Endodermal cell (in vitro differentiated cells): Measurements from ENCODE around the gene CEP128. TPM values are rescaled to one million over a fixed set of nuclear protein-coding genes. Genes with fewer than 3 reads are reported as not detected.

Experiments
- DNase-seq: peaks from one replicate; pipeline ENCODE4 v3.0.0-alpha.2; 2017
- H3K27ac ChIP-seq: 2 replicates; pipeline ENCODE4 v1.5.1; 2013; ENCODE audit warnings: mild to moderate bottlenecking, low read depth, low read length, moderate library complexity
- H3K27me3 ChIP-seq: 2 replicates; pipeline ENCODE4 v1.6.1; 2013; ENCODE audit warnings: mild to moderate bottlenecking, low read length, moderate library complexity; ENCODE audit not compliant: insufficient read depth, control insufficient read depth, poor library complexity, severe bottlenecking
- H3K36me3 ChIP-seq: 2 replicates; pipeline ENCODE4 v1.7.0; 2013; ENCODE audit warnings: mild to moderate bottlenecking, low read length, moderate library complexity; ENCODE audit not compliant: control insufficient read depth, insufficient read depth
- H3K4me1 ChIP-seq: one replicate; pipeline ENCODE4 v1.7.0; 2013; ENCODE audit warnings: low read length; ENCODE audit not compliant: control insufficient read depth, insufficient read depth
- H3K4me3 ChIP-seq: 2 replicates; pipeline ENCODE4 v1.5.1; 2013; ENCODE audit warnings: mild to moderate bottlenecking, low read length, moderate library complexity
- H3K9ac ChIP-seq: 2 replicates; pipeline ENCODE4 v1.6.1; 2013; ENCODE audit warnings: mild to moderate bottlenecking, low read length, moderate library complexity; ENCODE audit not compliant: poor library complexity, severe bottlenecking; ENCODE audit errors: extremely low read depth
- H3K9me3 ChIP-seq: 2 replicates; pipeline ENCODE4 v1.6.1; 2013; ENCODE audit warnings: mild to moderate bottlenecking, low read length, moderate library complexity; ENCODE audit not compliant: control insufficient read depth
- H3K27ac Mint-ChIP-seq: 2 replicates; pipeline ENCODE4 v1.8.0; 2020; ENCODE audit warnings: mixed read lengths
- H3K27me3 Mint-ChIP-seq: 2 replicates; pipeline ENCODE4 v1.8.0; 2021; ENCODE audit warnings: mild to moderate bottlenecking, mixed read lengths; ENCODE audit not compliant: insufficient read depth
- H3K36me3 Mint-ChIP-seq: 2 replicates; pipeline ENCODE4 v1.8.0; 2020; ENCODE audit warnings: low read depth, mixed read lengths
- H3K4me1 Mint-ChIP-seq: 2 replicates; pipeline ENCODE4 v1.8.0; 2020; ENCODE audit warnings: mixed read lengths
- H3K4me3 Mint-ChIP-seq: 2 replicates; pipeline ENCODE4 v1.8.0; 2020; ENCODE audit warnings: mild to moderate bottlenecking, moderate library complexity, mixed read lengths
- H3K9me3 Mint-ChIP-seq: 2 replicates; pipeline ENCODE4 v1.8.0; 2020; ENCODE audit warnings: mild to moderate bottlenecking, mixed read lengths
- CTCF ChIP-seq: fragments of 200-600 bp; sonication (generic); conservative IDR thresholded peaks from 2 replicates; pipeline ENCODE4 v1.5.0; 2021; ENCODE audit warnings: antibody characterized with exemption, mild to moderate bottlenecking
- WGBS, 2 experiments: methylation state at CpG; one replicate each; pipeline versions ENCODE4 v1.1.5 to v1.1.7; 2013; ENCODE audit warnings: missing lambda C conversion rate in 2 of 2, mixed read lengths in 1 of 2; ENCODE audit not compliant: insufficient coverage in 1 of 2, insufficient read length in 1 of 2; 5-methylcytosine and 5-hydroxymethylcytosine counted together
- total RNA-seq, 2 donors: library from RNA; stranded (reverse); fragmentation: NEBNext Ultra II Directional in 1 of 2; extraction: Animal tissue kit (Norgen Biotek cat#: 25700) in 1 of 2; gene quantifications; 2 replicates in 1 of 2; 3 replicates in 1 of 2; pipeline ENCODE4 v1.2.1, GENCODE V29; 2021

The CEP128 gene
- total RNA-seq, 2 donors from 2014 or later: 21.6 to 29.0 TPM

- Histone ChIP-seq H3K9me3 (no peaks in the 10 kb centered on the region), H3K36me3 (no peaks in the 10 kb centered on the region), H3K4me1 (no peaks in the 10 kb centered on the region), H3K9ac (no peak overlapping the region), H3K4me3 (no peak overlapping the region), H3K27ac (no peak overlapping the region), H3K27me3 (no peaks in the 10 kb centered on the region)
- no peak overlapping the region for H3K4me3 Mint-ChIP-seq
- H3K4me1 Mint-ChIP-seq: peaks cover 4% of the 10 kb centered on the region
- H3K27me3 Mint-ChIP-seq: peaks cover 4% of the 10 kb centered on the region
- H3K9me3 Mint-ChIP-seq: no peaks in the 10 kb centered on the region
- H3K27ac Mint-ChIP-seq: no peak overlapping the region
- TF ChIP-seq CTCF: no peak
- DNase-seq: no peak
- no peaks in the 10 kb centered on the region for H3K36me3 Mint-ChIP-seq
- WGBS, 2 experiments: 94% methylated on average over 5 of the region's 5 CpGs; no CpG with 5 or more reads in 1 of the 2 experiments
These were observed 380.5 kb downstream of the CEP128 start for GRCh38 chr14:80560800-80561657.

GRCh38 chr14:80554139-80554538 is 387.4 kb downstream of the CEP128 start:
- Mint-ChIP-seq H3K27me3 (peaks cover under 1% of the 10 kb centered on the region), H3K4me1 (no peaks in the 10 kb centered on the region), H3K36me3 (no peaks in the 10 kb centered on the region), H3K27ac (no peak overlapping the region), H3K9me3 (no peaks in the 10 kb centered on the region), H3K4me3 (no peak overlapping the region)
- H3K9ac ChIP-seq: no peak overlapping the region
- TF ChIP-seq CTCF: no peak
- no peak for DNase-seq
- no peak overlapping the region for H3K27ac ChIP-seq
- H3K4me1 ChIP-seq: no peaks in the 10 kb centered on the region
- WGBS, 2 experiments: 88% methylated on average over 1 of the region's 2 CpGs; no CpG with 5 or more reads in 1 of the 2 experiments
- H3K27me3 ChIP-seq: no peaks in the 10 kb centered on the region
- H3K36me3 ChIP-seq: no peaks in the 10 kb centered on the region
- H3K9me3 ChIP-seq: no peaks in the 10 kb centered on the region
- H3K4me3 ChIP-seq: no peak overlapping the region

GRCh38 chr14:80549141-80549540 is 392.4 kb downstream of the CEP128 start:
- no peak overlapping the region for H3K4me3 ChIP-seq
- H3K27me3 ChIP-seq: no peaks in the 10 kb centered on the region
- no peaks in the 10 kb centered on the region for H3K4me1 Mint-ChIP-seq
- no peaks in the 10 kb centered on the region for H3K9me3 Mint-ChIP-seq
- 92 to 95% methylated on average over 6 of the region's 6 CpGs for WGBS, 2 experiments
- H3K27ac ChIP-seq: no peak overlapping the region
- no peaks in the 10 kb centered on the region for H3K36me3 ChIP-seq
- no peaks in the 10 kb centered on the region for H3K36me3 Mint-ChIP-seq
- H3K4me3 Mint-ChIP-seq: no peak overlapping the region
- H3K9ac ChIP-seq: no peak overlapping the region
- peaks cover 3% of the 10 kb centered on the region for H3K27me3 Mint-ChIP-seq
- H3K4me1 ChIP-seq: no peaks in the 10 kb centered on the region
- DNase-seq: no peak
- TF ChIP-seq CTCF: no peak
- no peak overlapping the region for H3K27ac Mint-ChIP-seq
- no peaks in the 10 kb centered on the region for H3K9me3 ChIP-seq
